ENCODE measurements around the gene NAP1L1. TPM values are rescaled to one million over a fixed set of nuclear protein-coding genes. Genes with fewer than 3 reads are reported as not detected.

Gene NAP1L1
- total RNA-seq, 4 donors from 2014 or later: 336 to 660 (median 421) TPM

GRCh38 chr12:76080729-76081415 lies 3.6 kb downstream of the NAP1L1 start:
- Histone ChIP-seq H3K4me1 (peaks cover 32% of the 10 kb centered on the region in 2 donors), H3K27me3 (no peaks in the 10 kb centered on the region), H3K36me3 (peaks cover 0 to 22% of the 10 kb centered on the region in 2 donors), H3K27ac (no peak overlapping the region), H3K4me3 (no peak overlapping the region), H3K9me3 (peaks cover 0 to 7% (median 0%) of the 10 kb centered on the region in 3 donors)
- ATAC-seq: no peak
- DNase-seq: no peak
- in situ Hi-C loops (cut with MboI; ENCODE audit: low sequenced_read_pairs in 4 of 4): loop anchor here (10.0 to 25.0 kb wide), 5 partner anchors 256 to 706 kb away; partner anchors contain the start of genes BBS10 (in 4 of the 4), OSBPL8 (in 2 of the 4) and ZDHHC17 (in 1 of the 4)
- intact Hi-C loops (cut with DNase I; ENCODE audit: low total_unique reads): loop anchor here (5.0 to 10.0 kb wide), 7 partner anchors 49 to 694 kb away; partner anchors contain the start of genes OSBPL8, PHLDA1 and ZDHHC17
- no peak for TF ChIP-seq CTCF (IDR thresholded peaks at IDR 0.05 in 4 of 5, conservative IDR thresholded peaks at IDR 0.05 in 1 of 5)

DNA sequence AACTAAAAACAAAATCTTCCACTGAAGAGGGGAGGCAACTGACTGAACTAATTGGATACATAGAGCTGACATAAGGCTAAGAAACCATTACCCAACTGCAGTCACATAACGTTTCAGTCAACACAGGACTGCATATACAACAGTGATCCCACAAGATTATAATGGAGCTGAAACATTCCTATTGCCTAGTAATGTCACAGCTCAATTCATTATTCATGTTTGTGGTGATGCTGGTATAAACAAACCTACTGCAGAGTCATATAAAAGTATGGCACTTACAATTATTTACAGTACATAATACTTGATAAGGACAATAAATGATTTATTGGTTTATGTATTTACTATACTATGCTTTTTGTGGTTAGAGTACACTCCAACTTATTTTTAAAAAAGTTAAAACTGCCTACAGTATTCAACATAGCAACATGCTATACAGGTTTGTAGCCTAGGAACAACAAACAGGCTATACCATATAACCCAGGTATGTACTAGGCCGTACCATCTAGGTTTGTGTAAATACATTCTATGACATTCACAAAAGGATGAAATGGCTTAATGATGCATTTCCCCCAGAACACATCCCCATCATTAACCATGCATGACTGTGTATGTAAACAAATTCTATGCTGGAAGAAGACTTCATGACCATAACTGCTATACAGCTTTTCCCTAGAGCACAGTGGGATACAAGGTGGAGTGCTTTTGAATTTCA lies 4.3 kb downstream of the NAP1L1 start:
- intact Hi-C loops (cut with DNase I; ENCODE audit: low total_unique reads) (loop anchor here (5.0 to 10.0 kb wide), 7 partner anchors 48 to 693 kb away; partner anchors contain the start of genes OSBPL8, PHLDA1 and ZDHHC17), in situ Hi-C loops (cut with MboI; ENCODE audit: low sequenced_read_pairs in 4 of 4) (loop anchor here (10.0 to 25.0 kb wide), 5 partner anchors 257 to 707 kb away; partner anchors contain the start of genes BBS10 (in 4 of the 4), OSBPL8 (in 2 of the 4) and ZDHHC17 (in 1 of the 4))
- Histone ChIP-seq H3K27ac (no peak overlapping the region), H3K4me3 (no peak overlapping the region), H3K9me3 (peaks cover 0 to 7% (median 0%) of the 10 kb centered on the region in 3 donors), H3K4me1 (peaks cover 31% of the 10 kb centered on the region in 2 donors), H3K27me3 (no peaks in the 10 kb centered on the region), H3K36me3 (peaks cover 0 to 22% of the 10 kb centered on the region in 2 donors)
- TF ChIP-seq CTCF (IDR thresholded peaks at IDR 0.05 in 4 of 5, conservative IDR thresholded peaks at IDR 0.05 in 1 of 5): no peak
- TF ChIP-seq POLR2A (IDR thresholded peaks at IDR 0.05): no peak
- ATAC-seq (no peak), DNase-seq (no peak)

- Histone ChIP-seq H3K4me3 (no peak overlapping the region), H3K9me3 (peaks cover 0 to 7% (median 0%) of the 10 kb centered on the region in 3 donors), H3K4me1 (peaks cover 40 to 41% of the 10 kb centered on the region in 2 donors), H3K27ac (no peak overlapping the region), H3K36me3 (peaks cover 0 to 22% of the 10 kb centered on the region in 2 donors), H3K27me3 (no peaks in the 10 kb centered on the region)
- no peak for DNase-seq
- no peak for ATAC-seq
- TF ChIP-seq CTCF (IDR thresholded peaks at IDR 0.05 in 4 of 5, conservative IDR thresholded peaks at IDR 0.05 in 1 of 5): no peak
- no peak for TF ChIP-seq POLR2A (IDR thresholded peaks at IDR 0.05)
- intact Hi-C loops (cut with DNase I; ENCODE audit: low total_unique reads): no loop called here
- in situ Hi-C loops (cut with MboI; ENCODE audit: low sequenced_read_pairs in 4 of 4): loop anchor here (25.0 kb wide), 4 partner anchors 259 to 709 kb away; partner anchors contain the start of genes BBS10 (in 2 of the 4), OSBPL8 (in 2 of the 4) and ZDHHC17 (in 1 of the 4)
These were observed 5.7 kb downstream of the NAP1L1 start for GRCh38 chr12:76078748-76079147.

DNA sequence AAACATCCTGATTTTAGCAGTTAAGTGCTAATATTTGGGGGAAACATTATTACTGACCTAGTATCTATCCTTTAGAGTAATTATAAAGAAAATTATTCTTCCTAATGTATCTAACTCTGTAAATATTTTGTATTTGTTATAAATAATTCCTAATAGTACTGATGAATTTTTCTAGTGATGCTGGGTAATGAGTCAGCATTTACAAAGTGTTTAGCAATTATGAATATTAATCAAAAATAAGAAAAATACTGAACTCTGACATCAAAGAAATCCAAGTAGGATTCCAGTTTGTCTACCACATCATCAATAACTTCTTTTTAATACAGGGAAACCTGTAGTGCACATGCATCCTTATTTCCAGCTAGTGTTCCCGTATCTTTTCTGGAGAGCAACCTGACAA lies 9.0 kb downstream of the NAP1L1 start:
- TF ChIP-seq CTCF (IDR thresholded peaks at IDR 0.05 in 4 of 5, conservative IDR thresholded peaks at IDR 0.05 in 1 of 5): no peak
- TF ChIP-seq POLR2A (IDR thresholded peaks at IDR 0.05): no peak
- Histone ChIP-seq H3K4me3 (no peak overlapping the region), H3K4me1 (peaks cover 41 to 44% of the 10 kb centered on the region in 2 donors), H3K27ac (no peak overlapping the region), H3K36me3 (peaks cover 0 to 25% of the 10 kb centered on the region in 2 donors), H3K27me3 (no peaks in the 10 kb centered on the region), H3K9me3 (peaks cover 0 to 7% (median 0%) of the 10 kb centered on the region in 3 donors)
- ATAC-seq (no peak), DNase-seq (no peak)
- in situ Hi-C loops (cut with MboI; ENCODE audit: low sequenced_read_pairs in 4 of 4) (loop anchor here (25.0 kb wide), 4 partner anchors 262 to 712 kb away; partner anchors contain the start of genes BBS10 (in 2 of the 4), OSBPL8 (in 2 of the 4) and ZDHHC17 (in 1 of the 4)), intact Hi-C loops (cut with DNase I; ENCODE audit: low total_unique reads) (no loop called here)
